ENCODE measurements around the gene HNRNPU. TPM values are rescaled to one million over a fixed set of nuclear protein-coding genes. Genes with fewer than 3 reads are reported as not detected.
A peak's percentile ranks its signal among the peaks of the same experiment; 100 is the strongest.

The HNRNPU gene
- total and polyA plus RNA-seq, 2 of the 13 experiments (the other 11 are each of a cell fraction or from before 2014, with no cell fraction given) = 101 to 508 TPM

DNA sequence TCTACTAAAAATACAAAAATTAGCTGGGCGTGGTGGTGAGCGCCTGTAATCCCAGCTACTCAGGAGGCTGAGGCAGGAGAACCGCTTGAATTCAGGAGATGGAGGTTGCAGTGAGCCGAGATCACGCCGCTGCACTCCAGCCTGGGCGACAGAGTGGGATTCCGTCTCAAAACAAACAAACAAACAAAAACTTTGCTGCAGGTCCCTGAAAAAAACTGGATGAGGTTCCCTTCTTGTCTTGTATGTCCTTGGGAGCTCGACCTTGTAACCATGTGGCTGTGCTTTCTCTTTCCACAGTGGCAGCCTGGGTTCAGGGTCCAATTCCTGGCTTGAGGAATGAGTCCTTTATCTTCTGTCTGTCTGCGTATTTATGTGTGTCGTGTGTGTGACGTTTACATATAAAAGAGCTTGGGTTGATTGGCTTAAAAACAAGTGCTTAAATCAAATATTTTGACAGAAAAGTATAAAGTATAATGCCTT, 46.9 kb downstream of the HNRNPU start (continued):
- TF ChIP-seq ZNF20 (CRISPR knock-in tag; IDR thresholded peaks at IDR 0.05) (no peak), ZNF296 (CRISPR knock-in tag; conservative IDR thresholded peaks at IDR 0.05) (no peak), ZNF367 (CRISPR knock-in tag; IDR thresholded peaks at IDR 0.05; ENCODE audit: borderline replicate concordance) (no peak), NPAS2 (CRISPR knock-in tag; IDR thresholded peaks at IDR 0.05; ENCODE audit: borderline replicate concordance) (no peak), ZNF10 (CRISPR knock-in tag; IDR thresholded peaks at IDR 0.05; ENCODE audit: borderline replicate concordance, low read depth) (no peak), TBP (CRISPR knock-in tag; IDR thresholded peaks at IDR 0.05) (no peak), CBX1 (IDR thresholded peaks at IDR 0.05; ENCODE audit: low read depth) (no peak), ARNTL (CRISPR knock-in tag; IDR thresholded peaks at IDR 0.05) (no peak), ARHGAP35 (CRISPR knock-in tag; IDR thresholded peaks at IDR 0.05; ENCODE audit: borderline replicate concordance) (no peak), HDAC2 (CRISPR knock-in tag; IDR thresholded peaks at IDR 0.05) (peak; percentile 30; the same call in 1 of the 2 replicates), KDM5B (CRISPR knock-in tag; IDR thresholded peaks at IDR 0.05; ENCODE audit: borderline replicate concordance) (no peak), ZNF687 (CRISPR knock-in tag; IDR thresholded peaks at IDR 0.05) (peak; percentile 72), ZNF317 (CRISPR knock-in tag; IDR thresholded peaks at IDR 0.05) (no peak), AKNA (CRISPR knock-in tag; IDR thresholded peaks at IDR 0.05; ENCODE audit: borderline replicate concordance) (no peak), ZSCAN12 (CRISPR knock-in tag; IDR thresholded peaks at IDR 0.05) (no peak), KLF6 (CRISPR knock-in tag; IDR thresholded peaks at IDR 0.05) (no peak), SETDB1 (CRISPR knock-in tag; IDR thresholded peaks at IDR 0.05; ENCODE audit: borderline replicate concordance) (no peak)
- TF ChIP-seq, protein P1, sequence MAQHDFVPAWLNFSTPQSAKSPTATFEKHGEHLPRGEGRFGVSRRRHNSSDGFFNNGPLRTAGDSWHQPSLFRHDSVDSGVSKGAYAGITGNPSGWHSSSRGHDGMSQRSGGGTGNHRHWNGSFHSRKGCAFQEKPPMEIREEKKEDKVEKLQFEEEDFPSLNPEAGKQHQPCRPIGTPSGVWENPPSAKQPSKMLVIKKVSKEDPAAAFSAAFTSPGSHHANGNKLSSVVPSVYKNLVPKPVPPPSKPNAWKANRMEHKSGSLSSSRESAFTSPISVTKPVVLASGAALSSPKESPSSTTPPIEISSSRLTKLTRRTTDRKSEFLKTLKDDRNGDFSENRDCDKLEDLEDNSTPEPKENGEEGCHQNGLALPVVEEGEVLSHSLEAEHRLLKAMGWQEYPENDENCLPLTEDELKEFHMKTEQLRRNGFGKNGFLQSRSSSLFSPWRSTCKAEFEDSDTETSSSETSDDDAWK (CRISPR knock-in tag; IDR thresholded peaks at IDR 0.05) = no peak

All from HepG2 (cell line).